HK-2 (cell line): Measurements from ENCODE around the gene GABRR2.

Experiments
- DNase-seq: peaks from one replicate; pipeline ENCODE4 v3.0.0-alpha.2; 2018; ENCODE audit not compliant: unreplicated experiment

The GABRR2 gene

DNA sequence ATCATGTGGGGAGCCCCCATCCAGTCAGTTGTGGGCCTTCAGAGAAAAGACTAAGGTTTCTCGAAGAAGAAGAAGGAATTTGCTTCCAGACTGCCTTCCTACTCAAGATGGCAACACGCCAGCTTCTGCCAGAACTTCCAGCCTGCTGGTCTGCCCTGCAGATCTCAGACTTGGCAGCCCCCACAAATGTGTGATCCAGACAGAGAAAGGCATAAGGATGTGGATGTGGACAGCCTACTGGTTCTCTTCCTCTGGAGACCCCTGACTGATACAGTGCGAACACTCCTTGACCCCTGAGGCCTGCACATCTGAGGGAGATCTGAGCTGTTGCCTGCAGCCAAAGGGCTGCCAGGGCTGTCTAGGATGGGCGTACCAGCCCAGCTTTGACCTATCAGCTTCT is 106.5 kb downstream of the GABRR2 start:
- no peak for DNase-seq
